ENCODE results near the gene TTC21A. TPM values are rescaled to one million over a fixed set of nuclear protein-coding genes. Genes with fewer than 3 reads are reported as not detected.

TTC21A gene
- total and polyA plus RNA-seq, 10 of the 15 experiments (the other 5 are each of a cell fraction or from before 2014, with no cell fraction given), result 0.62 to 3.2 (median 1.2) TPM

GRCh38 chr3:39156421-39156820, 48.9 kb downstream of the TTC21A start (continued):
- TF ChIP-seq ZBTB11 (CRISPR knock-in tag; IDR thresholded peaks at IDR 0.05), result no peak
- no peak for TF ChIP-seq CHD1 (IDR thresholded peaks at IDR 0.05; ENCODE audit: low read depth, low read length)
- TF ChIP-seq HDGF (IDR thresholded peaks at IDR 0.05), result no peak

DNA sequence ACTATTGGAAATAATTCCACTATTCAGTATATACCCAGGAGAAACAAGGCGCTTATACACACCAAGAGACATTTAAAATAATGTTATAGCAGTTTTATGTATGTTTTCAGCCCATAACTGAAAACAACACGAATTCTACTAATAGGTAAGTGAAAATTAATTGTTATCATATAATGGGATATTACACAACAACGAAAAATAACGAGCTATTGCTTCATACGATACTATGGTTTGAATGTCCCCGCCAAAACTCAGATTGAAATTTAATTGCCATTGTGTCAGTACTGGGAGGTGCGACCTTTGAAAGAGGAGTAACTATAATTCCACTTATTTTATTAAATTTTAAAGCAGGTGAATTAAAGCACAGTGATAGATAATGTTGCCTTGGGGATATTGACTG, 49.9 kb downstream of the TTC21A start:
- Histone ChIP-seq H3K4me1 (ENCODE audit: control insufficient read depth, insufficient read depth, low read length) (no peaks in the 10 kb centered on the region), H3K4me2 (ENCODE audit: control insufficient read depth, insufficient read depth) (no peak overlapping the region), H3K9ac (ENCODE audit: control insufficient read depth, insufficient read depth, low read length) (no peak overlapping the region), H2AFZ (ENCODE audit: control insufficient read depth, low read depth, low read length) (no peak overlapping the region), H3K79me2 (ENCODE audit: control insufficient read depth, insufficient read depth, low read length) (peaks cover 9% of the 10 kb centered on the region), H3K27me3 (replicated peaks in 1 of 2; ENCODE audit: control insufficient read depth in 2 of 2, insufficient read depth in 2 of 2, low read length in 1 of 2) (peaks cover 0 to 3% of the 10 kb centered on the region in 2 experiments; a peak in 1 of 4 replicates), H3K4me3 (no peak overlapping the region), H3K9me3 (replicated peaks; ENCODE audit: control insufficient read depth, insufficient read depth, low read length) (no peaks in the 10 kb centered on the region), H3K36me3 (ENCODE audit: control insufficient read depth in 2 of 2, insufficient read depth in 2 of 2, low read length in 1 of 2) (no peaks in the 10 kb centered on the region), H4K20me1 (ENCODE audit: control insufficient read depth, insufficient read depth) (no peaks in the 10 kb centered on the region), H3K27ac (ENCODE audit: control insufficient read depth, insufficient read depth) (no peak overlapping the region)
- in situ Hi-C loops (cut with MboI) (no loop called here), intact Hi-C loops (cut with micrococcal nuclease; ENCODE audit: unreplicated experiment) (no loop called here)
- SMC1A ChIA-PET (ENCODE audit: uncharacterized antibody, unreplicated experiment), result interaction anchor here (1.0 to 3.6 kb wide), 3 partner anchors 10 to 157 kb away, joined by 3 to 11 read pairs (median 3); no protein-coding TSS in a partner anchor
- ATAC-seq (no peak), DNase-seq (ENCODE audit: low read depth, low spot score) (no peak), FAIRE-seq (no peak)
- no TSS peak for BruUV-seq (replicated peaks)
- POLR2A ChIA-PET, result no interaction called here
- TF ChIP-seq, protein P1, sequence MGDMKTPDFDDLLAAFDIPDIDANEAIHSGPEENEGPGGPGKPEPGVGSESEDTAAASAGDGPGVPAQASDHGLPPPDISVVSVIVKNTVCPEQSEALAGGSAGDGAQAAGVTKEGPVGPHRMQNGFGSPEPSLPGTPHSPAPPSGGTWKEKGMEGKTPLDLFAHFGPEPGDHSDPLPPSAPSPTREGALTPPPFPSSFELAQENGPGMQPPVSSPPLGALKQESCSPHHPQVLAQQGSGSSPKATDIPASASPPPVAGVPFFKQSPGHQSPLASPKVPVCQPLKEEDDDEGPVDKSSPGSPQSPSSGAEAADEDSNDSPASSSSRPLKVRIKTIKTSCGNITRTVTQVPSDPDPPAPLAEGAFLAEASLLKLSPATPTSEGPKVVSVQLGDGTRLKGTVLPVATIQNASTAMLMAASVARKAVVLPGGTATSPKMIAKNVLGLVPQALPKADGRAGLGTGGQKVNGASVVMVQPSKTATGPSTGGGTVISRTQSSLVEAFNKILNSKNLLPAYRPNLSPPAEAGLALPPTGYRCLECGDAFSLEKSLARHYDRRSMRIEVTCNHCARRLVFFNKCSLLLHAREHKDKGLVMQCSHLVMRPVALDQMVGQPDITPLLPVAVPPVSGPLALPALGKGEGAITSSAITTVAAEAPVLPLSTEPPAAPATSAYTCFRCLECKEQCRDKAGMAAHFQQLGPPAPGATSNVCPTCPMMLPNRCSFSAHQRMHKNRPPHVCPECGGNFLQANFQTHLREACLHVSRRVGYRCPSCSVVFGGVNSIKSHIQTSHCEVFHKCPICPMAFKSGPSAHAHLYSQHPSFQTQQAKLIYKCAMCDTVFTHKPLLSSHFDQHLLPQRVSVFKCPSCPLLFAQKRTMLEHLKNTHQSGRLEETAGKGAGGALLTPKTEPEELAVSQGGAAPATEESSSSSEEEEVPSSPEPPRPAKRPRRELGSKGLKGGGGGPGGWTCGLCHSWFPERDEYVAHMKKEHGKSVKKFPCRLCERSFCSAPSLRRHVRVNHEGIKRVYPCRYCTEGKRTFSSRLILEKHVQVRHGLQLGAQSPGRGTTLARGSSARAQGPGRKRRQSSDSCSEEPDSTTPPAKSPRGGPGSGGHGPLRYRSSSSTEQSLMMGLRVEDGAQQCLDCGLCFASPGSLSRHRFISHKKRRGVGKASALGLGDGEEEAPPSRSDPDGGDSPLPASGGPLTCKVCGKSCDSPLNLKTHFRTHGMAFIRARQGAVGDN (IDR thresholded peaks at IDR 0.05), result no peak
- no peak for TF ChIP-seq EGR1 (IDR thresholded peaks at IDR 0.05; ENCODE audit: borderline replicate concordance in 1 of 2, low read depth in 2 of 2, low read length in 2 of 2)
- no peak for TF ChIP-seq SMAD1 (IDR thresholded peaks at IDR 0.05; ENCODE audit: low read depth, partially characterized antibody)
- no peak for TF ChIP-seq FOS (IDR thresholded peaks at IDR 0.05; ENCODE audit: borderline replicate concordance, extremely low read depth, insufficient read length)
- TF ChIP-seq ATF7 (IDR thresholded peaks at IDR 0.05; ENCODE audit: low read depth), result no peak
- TF ChIP-seq ZNF274 (IDR thresholded peaks at IDR 0.05; ENCODE audit: insufficient read depth, insufficient read length), result no peak
- no peak for TF ChIP-seq RAD51 (IDR thresholded peaks at IDR 0.05)
- WGBS (ENCODE audit: insufficient coverage, insufficient replicate concordance, low lambda C conversion rate, missing lambda C conversion rate), result 31% methylated on average over 7 of the region's 7 CpGs
- RAD21 ChIA-PET (ENCODE audit: unreplicated experiment), result interaction anchor here (1.3 kb wide), 1 partner anchor 32 kb away, joined by 3 read pairs; no protein-coding TSS in a partner anchor
- CTCF ChIA-PET, result interaction anchor here (2.0 to 2.9 kb wide), 3 partner anchors 11 to 131 kb away, joined by 7 to 8 read pairs (median 7); no protein-coding TSS in a partner anchor
